NCI-H2081 treated with DMSO at 0.1 percent for 48 hours (cell line): Measurements from ENCODE around the gene GRM7.

Experiments used
- DNase-seq: peaks from one replicate; lab custom pipeline; 2025; lab: John Stamatoyannopoulos, UW

GRM7 gene

GRCh38 chr3:7400360-7400759 is 539.4 kb downstream of the GRM7 start:
- no peak for DNase-seq

- DNase-seq = no peak
Observed at GRCh38 chr3:7401418-7401817, 540.5 kb downstream of the GRM7 start.

- DNase-seq = no peak
Observed at GRCh38 chr3:7407107-7407506, 546.2 kb downstream of the GRM7 start.

GRCh38 chr3:7410782-7411181 is 549.9 kb downstream of the GRM7 start:
- DNase-seq = no peak

DNA sequence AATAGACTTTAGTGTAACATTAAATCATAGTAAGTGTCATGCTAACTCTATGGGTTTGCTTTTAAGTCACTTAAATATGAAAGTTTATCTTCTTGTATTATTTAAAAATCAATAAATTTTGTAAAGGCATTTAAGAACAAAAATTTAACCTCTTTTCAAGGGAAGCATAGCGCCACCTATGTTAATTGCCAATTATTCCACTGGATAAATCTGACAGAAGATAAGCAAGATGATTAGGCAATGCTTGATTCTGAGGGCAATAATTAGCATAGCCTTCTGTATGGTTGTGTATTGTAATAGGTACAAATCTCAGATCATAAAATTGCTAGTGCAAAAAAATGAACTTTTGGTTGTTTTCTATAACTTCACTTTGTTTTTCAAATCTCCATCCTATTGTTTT is 560.1 kb downstream of the GRM7 start:
- DNase-seq = no peak

- DNase-seq = no peak
Observed at GRCh38 chr3:7423036-7423435, 562.1 kb downstream of the GRM7 start.

- DNase-seq = no peak
Observed at GRCh38 chr3:7423995-7424394, 563.1 kb downstream of the GRM7 start.

DNA sequence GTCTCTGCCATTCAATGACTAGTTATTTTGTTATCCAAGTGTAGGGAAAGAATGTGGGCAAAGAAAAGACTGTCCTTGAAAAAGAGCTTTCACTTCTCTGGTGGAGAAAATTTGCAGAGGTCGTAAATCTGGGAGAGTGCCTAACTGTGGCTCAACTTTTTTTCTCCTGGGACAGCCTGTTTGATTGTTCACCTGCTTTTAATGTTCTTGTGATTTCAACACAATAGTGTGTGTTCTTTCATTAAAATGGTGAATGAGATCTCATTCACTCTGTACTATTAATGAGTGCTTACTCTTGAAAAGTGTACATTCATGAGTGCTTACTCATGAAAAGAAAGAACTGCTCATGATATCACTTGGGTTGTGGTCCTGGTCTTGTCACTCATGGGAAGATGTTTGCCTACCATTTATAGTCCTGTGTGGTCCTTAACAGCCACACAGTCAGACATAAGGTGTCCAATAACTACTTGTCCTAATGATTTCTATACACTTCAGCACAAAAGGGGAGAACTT is 567.3 kb downstream of the GRM7 start:
- no peak for DNase-seq

- no peak for DNase-seq
Observed at GRCh38 chr3:7432610-7433009, 571.7 kb downstream of the GRM7 start.

DNA sequence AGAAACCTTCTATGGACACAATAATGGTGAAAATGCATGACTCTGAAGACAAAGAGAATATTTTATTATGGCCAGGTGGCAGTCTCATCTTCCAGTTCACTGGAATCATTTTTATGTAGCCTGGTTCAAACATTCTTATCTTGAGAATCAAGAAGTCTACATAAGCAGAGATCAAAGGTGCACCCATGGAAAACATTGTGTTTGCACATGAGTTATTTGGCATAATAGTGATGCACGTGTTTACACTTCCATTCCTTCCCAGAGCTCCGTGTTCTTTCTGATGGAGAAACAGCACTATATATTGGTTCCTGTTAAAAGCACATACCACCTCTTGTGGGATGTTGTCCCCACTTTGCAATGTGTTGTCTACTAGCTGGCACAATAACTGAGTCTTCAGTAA is 572.2 kb downstream of the GRM7 start:
- no peak for DNase-seq

- DNase-seq = no peak
Observed at GRCh38 chr3:7436542-7436941, 575.6 kb downstream of the GRM7 start.

GRCh38 chr3:7437231-7437630 is 576.3 kb downstream of the GRM7 start:
- DNase-seq = no peak

DNA sequence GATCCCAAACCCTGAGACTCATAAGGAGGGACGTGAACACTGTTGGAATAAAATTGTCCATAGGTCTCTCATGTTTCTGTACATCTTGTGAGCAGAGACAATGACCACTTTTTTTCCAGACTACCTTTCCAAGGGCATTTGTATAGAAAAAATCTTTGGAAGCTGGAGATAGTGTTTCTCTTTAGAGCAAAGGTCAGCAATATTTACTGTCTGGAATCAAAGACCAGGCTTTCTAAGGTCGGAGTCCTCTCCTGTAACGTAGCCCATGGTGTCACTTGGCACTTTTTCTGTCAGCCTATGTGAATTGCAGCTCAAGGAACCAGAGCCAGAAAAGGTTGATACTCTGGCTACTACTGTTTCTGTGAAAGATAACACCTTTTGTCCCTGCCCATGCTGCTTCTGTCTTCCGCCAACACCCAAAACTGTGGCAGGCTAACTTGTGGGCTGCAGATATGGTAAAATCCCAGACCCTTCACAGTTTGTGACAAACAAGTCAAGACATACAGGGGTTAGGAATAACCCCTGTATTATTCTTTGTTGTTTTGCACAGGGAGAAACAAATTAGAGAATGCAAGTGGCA is 578.3 kb downstream of the GRM7 start:
- DNase-seq = no peak

DNA sequence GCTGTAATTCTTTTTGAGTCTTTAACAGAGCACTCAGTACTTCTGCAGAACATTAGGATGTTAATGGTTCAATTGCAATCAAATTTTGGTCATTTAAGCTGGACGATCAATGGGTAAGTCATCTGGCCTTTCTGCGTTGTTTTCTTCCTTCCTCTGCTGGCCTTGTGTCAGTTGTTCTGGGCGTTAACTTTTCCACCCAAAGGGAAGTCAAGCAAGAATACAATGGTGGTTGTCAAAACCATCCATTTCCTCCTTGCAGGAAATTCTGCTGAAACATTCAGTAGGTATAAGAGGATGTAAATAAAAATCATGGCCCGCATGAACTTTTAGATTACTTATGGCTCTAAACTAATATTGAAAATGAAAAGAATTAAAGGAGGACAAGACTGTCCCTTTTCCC is 584.0 kb downstream of the GRM7 start:
- DNase-seq = no peak

- no peak for DNase-seq
Observed at GRCh38 chr3:7445331-7445730, 584.4 kb downstream of the GRM7 start.

- DNase-seq = no peak
Observed at GRCh38 chr3:7447197-7447769, 586.4 kb downstream of the GRM7 start.

DNA sequence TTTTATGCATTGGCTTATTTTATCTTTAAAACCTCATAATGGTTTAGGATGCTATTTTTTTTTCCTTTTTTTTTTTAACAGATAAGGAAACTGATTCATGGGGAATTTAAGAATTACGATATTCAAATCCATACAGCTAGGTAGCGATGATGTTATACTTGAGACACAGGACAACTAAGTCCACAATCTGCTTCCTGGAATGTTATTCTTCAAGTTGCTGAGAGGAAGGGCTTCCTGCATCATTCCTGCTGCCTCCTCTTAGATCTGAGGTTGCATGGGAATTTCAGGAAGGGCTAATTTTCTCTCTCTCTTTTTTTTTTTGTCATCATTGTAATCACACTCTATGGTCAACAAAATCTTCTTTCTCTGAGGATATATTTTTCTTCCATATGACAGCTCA is 595.5 kb downstream of the GRM7 start:
- DNase-seq = no peak

DNA sequence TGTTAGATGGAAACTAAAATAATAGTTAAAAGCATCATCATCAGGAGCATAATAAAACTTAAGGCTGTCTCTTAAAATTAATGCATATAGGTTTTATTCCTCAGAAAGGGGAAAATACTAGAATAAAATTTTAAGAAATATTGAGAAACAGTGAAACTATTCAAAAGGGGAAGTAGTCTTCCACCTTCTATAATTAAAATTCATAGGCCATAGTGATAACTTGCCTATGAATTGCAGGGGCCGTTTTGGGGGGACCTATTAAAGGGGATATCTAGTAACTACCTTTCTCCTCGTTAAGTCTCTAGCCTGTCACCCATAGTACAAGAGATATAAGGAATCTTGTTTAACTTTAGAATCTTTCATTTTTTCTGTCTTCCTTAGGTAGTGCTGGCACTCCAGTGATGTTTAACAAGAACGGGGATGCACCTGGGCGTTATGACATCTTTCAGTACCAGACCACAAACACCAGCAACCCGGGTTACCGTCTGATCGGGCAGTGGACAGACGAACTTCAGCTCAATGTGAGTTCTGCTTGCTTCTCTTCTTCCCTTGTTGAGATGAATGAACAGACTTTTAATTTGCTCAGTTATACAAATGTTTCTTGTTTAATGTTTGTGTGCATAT is 600.4 kb downstream of the GRM7 start:
- DNase-seq = no peak

DNA sequence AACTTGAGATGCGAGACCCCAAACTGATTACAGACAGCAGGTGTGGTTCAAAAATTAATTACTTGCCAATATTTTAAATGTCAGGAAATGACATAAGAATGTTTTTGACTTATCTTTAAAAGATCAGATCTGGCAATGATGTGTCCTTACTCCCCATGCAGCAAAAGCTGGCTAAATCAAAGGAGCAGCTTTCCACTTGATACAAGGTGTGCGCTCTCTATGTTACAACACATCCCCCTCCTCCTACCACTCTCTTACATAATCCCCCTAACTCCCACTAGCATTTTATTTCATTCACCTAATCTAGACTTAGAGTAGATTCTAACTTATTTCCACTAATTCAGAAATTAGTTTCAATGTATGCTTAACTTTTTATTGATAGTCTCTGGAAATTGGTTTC is 609.0 kb downstream of the GRM7 start:
- no peak for DNase-seq

DNA sequence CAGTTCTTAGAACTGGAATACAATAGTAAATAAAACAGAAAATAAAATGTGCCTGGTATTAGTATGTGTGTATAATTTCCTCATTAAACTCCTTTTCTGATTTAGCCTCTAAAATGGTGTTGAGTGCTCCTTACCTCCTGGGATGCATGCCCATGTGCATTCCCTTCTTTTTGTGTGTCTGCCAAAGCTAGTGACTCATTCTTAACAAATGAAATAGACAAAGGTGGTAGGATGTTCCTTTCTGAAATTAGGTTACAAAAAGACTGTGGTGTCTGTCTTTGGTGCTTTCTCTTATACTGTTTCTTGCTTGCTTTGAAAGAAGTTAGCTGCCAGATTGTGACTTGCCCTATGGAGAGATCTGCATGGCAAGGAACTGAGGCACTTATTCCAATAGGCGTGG is 623.7 kb downstream of the GRM7 start:
- DNase-seq = no peak

GRCh38 chr3:7487763-7488162 is 626.8 kb downstream of the GRM7 start:
- DNase-seq = no peak

- DNase-seq = no peak
Observed at GRCh38 chr3:7489417-7489816, 628.5 kb downstream of the GRM7 start.

- DNase-seq = no peak
Observed at GRCh38 chr3:7498715-7499114, 637.8 kb downstream of the GRM7 start.

GRCh38 chr3:7503431-7503830 is 642.5 kb downstream of the GRM7 start:
- DNase-seq = no peak
